Mesendoderm (in vitro differentiated cells): ENCODE measurements around the gene OR1I1.

ENCODE experiments used
- DNase-seq: peaks from one replicate; pipeline ENCODE4 v3.0.0; 2013
- H2AK5ac ChIP-seq: 2 replicates; pipeline ENCODE4 v1.6.1; 2013; ENCODE audit warnings: low read length, inconsistent platforms
- H2BK120ac ChIP-seq: 2 replicates; pipeline ENCODE4 v1.6.1; 2013; ENCODE audit warnings: low read depth, mild to moderate bottlenecking, low read length, moderate library complexity, mixed read lengths
- H2BK15ac ChIP-seq: replicated peaks from 2 replicates; pipeline ENCODE4 v1.6.1; 2013; ENCODE audit warnings: low read depth, mild to moderate bottlenecking, moderate library complexity
- H2BK5ac ChIP-seq: 2 replicates; pipeline ENCODE4 v1.6.1; 2013; ENCODE audit warnings: low read length, inconsistent platforms
- H3K18ac ChIP-seq: 2 replicates; pipeline ENCODE4 v1.6.1; 2013; ENCODE audit warnings: mild to moderate bottlenecking, low read length, mixed read lengths
- H3K23ac ChIP-seq: one replicate; pipeline ENCODE4 v1.6.1; 2013; ENCODE audit warnings: low read length
- H3K27ac ChIP-seq: 2 replicates; pipeline ENCODE4 v1.5.1; 2013; ENCODE audit warnings: low read depth, mild to moderate bottlenecking, inconsistent platforms, low read length, moderate library complexity
- H3K27me3 ChIP-seq: 2 replicates; pipeline ENCODE4 v1.6.1; 2013; ENCODE audit warnings: low read length, control low read depth, mild to moderate bottlenecking, inconsistent platforms; ENCODE audit not compliant: insufficient read depth, poor library complexity
- H3K36me3 ChIP-seq: 2 replicates; pipeline ENCODE4 v1.6.1; 2013; ENCODE audit warnings: low read length, inconsistent platforms; ENCODE audit not compliant: control insufficient read depth, insufficient read depth
- H3K4ac ChIP-seq: one replicate; pipeline ENCODE4 v1.6.1; 2013; ENCODE audit warnings: low read depth, mild to moderate bottlenecking, low read length, moderate library complexity
- H3K4me1 ChIP-seq: 2 replicates; pipeline ENCODE4 v1.6.1; 2013; ENCODE audit warnings: low read depth, low read length, inconsistent platforms; ENCODE audit not compliant: control insufficient read depth
- H3K4me2 ChIP-seq: 2 replicates; pipeline ENCODE4 v1.6.1; 2013; ENCODE audit warnings: low read length
- H3K4me3 ChIP-seq: 2 replicates; pipeline ENCODE4 v1.5.1; 2013; ENCODE audit warnings: mild to moderate bottlenecking, low read length
- H3K56ac ChIP-seq: one replicate; pipeline ENCODE4 v1.6.1; 2013; ENCODE audit warnings: low read length
- H3K79me1 ChIP-seq: 2 replicates; pipeline ENCODE4 v1.6.1; 2013; ENCODE audit warnings: low read length, inconsistent platforms
- H3K79me2 ChIP-seq: 2 replicates; pipeline ENCODE4 v1.6.1; 2013; ENCODE audit warnings: mild to moderate bottlenecking, low read length; ENCODE audit not compliant: control insufficient read depth, insufficient read depth
- H3K9ac ChIP-seq: 2 replicates; pipeline ENCODE4 v1.6.1; 2013; ENCODE audit warnings: low read length, inconsistent platforms
- H4K5ac ChIP-seq: one replicate; pipeline ENCODE4 v1.6.1; 2013; ENCODE audit warnings: low read length
- H4K8ac ChIP-seq: one replicate; pipeline ENCODE4 v1.6.1; 2013; ENCODE audit warnings: low read depth, mild to moderate bottlenecking, control low read depth, low read length, moderate library complexity
- WGBS: extraction: QIAGEN DNeasy Blood & Tissue Kit; methylation state at CpG from one replicate; pipeline ENCODE4 v1.1.7; 2013; ENCODE audit warnings: low lambda C conversion rate, missing lambda C conversion rate; ENCODE audit not compliant: insufficient coverage; ENCODE audit errors: extremely low coverage; 5-methylcytosine and 5-hydroxymethylcytosine counted together

Gene OR1I1

GRCh38 chr19:15126131-15126910 is 44.3 kb downstream of the OR1I1 start:
- Histone ChIP-seq H3K27ac (no peak overlapping the region), H2AK5ac (no peak overlapping the region), H3K4ac (no peak overlapping the region), H3K9ac (peak overlapping the region; percentile 55), H4K5ac (no peak overlapping the region), H2BK15ac (no peak overlapping the region), H3K4me2 (no peak overlapping the region), H2BK5ac (no peak overlapping the region), H3K18ac (no peak overlapping the region), H2BK120ac (no peak overlapping the region), H3K27me3 (no peaks in the 10 kb centered on the region), H3K4me3 (no peak overlapping the region), H3K79me1 (peaks cover 9% of the 10 kb centered on the region), H3K56ac (peak overlapping the region; percentile 69), H3K79me2 (peaks cover 4% of the 10 kb centered on the region), H3K36me3 (no peaks in the 10 kb centered on the region), H4K8ac (no peak overlapping the region), H3K4me1 (no peaks in the 10 kb centered on the region), H3K23ac (no peak overlapping the region)
- DNase-seq, result no peak
- WGBS, result no CpG with 5 or more reads among the region's 2 CpGs

GRCh38 chr19:15128162-15128770 is 46.3 kb downstream of the OR1I1 start:
- H3K9ac ChIP-seq, result no peak overlapping the region
- H2BK15ac ChIP-seq, result no peak overlapping the region
- no peaks in the 10 kb centered on the region for H3K27me3 ChIP-seq
- H2BK120ac ChIP-seq, result no peak overlapping the region
- H2BK5ac ChIP-seq, result no peak overlapping the region
- no peak for DNase-seq
- no peak overlapping the region for H3K27ac ChIP-seq
- H3K23ac ChIP-seq, result no peak overlapping the region
- no peak overlapping the region for H3K56ac ChIP-seq
- H3K79me1 ChIP-seq, result peaks cover 7% of the 10 kb centered on the region
- H3K18ac ChIP-seq, result no peak overlapping the region
- WGBS, result no CpG with 5 or more reads among the region's 6 CpGs
- H3K4ac ChIP-seq, result no peak overlapping the region
- H4K5ac ChIP-seq, result no peak overlapping the region
- H3K4me1 ChIP-seq, result no peaks in the 10 kb centered on the region
- no peaks in the 10 kb centered on the region for H3K36me3 ChIP-seq
- no peak overlapping the region for H2AK5ac ChIP-seq
- no peak overlapping the region for H3K4me2 ChIP-seq
- H3K79me2 ChIP-seq, result peaks cover 4% of the 10 kb centered on the region
- H3K4me3 ChIP-seq, result no peak overlapping the region
- H4K8ac ChIP-seq, result no peak overlapping the region

GRCh38 chr19:15129856-15130585 is 48.0 kb downstream of the OR1I1 start:
- no CpG with 5 or more reads among the region's 16 CpGs for WGBS
- Histone ChIP-seq H3K18ac (no peak overlapping the region), H3K27me3 (no peaks in the 10 kb centered on the region), H4K8ac (no peak overlapping the region), H2BK5ac (no peak overlapping the region), H3K56ac (no peak overlapping the region), H4K5ac (no peak overlapping the region), H3K4me2 (no peak overlapping the region), H3K9ac (no peak overlapping the region), H3K36me3 (no peaks in the 10 kb centered on the region), H3K4me3 (no peak overlapping the region), H2AK5ac (no peak overlapping the region), H3K79me2 (no peaks in the 10 kb centered on the region), H3K4ac (no peak overlapping the region), H3K23ac (no peak overlapping the region), H3K4me1 (no peaks in the 10 kb centered on the region), H3K79me1 (no peaks in the 10 kb centered on the region), H3K27ac (no peak overlapping the region), H2BK15ac (no peak overlapping the region), H2BK120ac (no peak overlapping the region)
- DNase-seq, result peak; percentile 28

GRCh38 chr19:15136234-15136954 is 54.4 kb downstream of the OR1I1 start:
- no peak overlapping the region for H2BK5ac ChIP-seq
- H3K18ac ChIP-seq, result no peak overlapping the region
- H3K4me2 ChIP-seq, result no peak overlapping the region
- H3K23ac ChIP-seq, result no peak overlapping the region
- H3K4ac ChIP-seq, result no peak overlapping the region
- H4K5ac ChIP-seq, result no peak overlapping the region
- H3K56ac ChIP-seq, result no peak overlapping the region
- H3K27me3 ChIP-seq, result no peaks in the 10 kb centered on the region
- DNase-seq, result no peak
- no CpG with 5 or more reads among the region's 2 CpGs for WGBS
- H3K79me2 ChIP-seq, result no peaks in the 10 kb centered on the region
- H3K36me3 ChIP-seq, result no peaks in the 10 kb centered on the region
- no peaks in the 10 kb centered on the region for H3K4me1 ChIP-seq
- H2AK5ac ChIP-seq, result no peak overlapping the region
- no peak overlapping the region for H2BK120ac ChIP-seq
- H2BK15ac ChIP-seq, result no peak overlapping the region
- no peak overlapping the region for H4K8ac ChIP-seq
- H3K9ac ChIP-seq, result no peak overlapping the region
- no peaks in the 10 kb centered on the region for H3K79me1 ChIP-seq
- no peak overlapping the region for H3K4me3 ChIP-seq
- no peak overlapping the region for H3K27ac ChIP-seq

- Histone ChIP-seq H3K27ac (no peak overlapping the region), H3K4ac (no peak overlapping the region), H3K23ac (no peak overlapping the region), H2BK5ac (no peak overlapping the region), H4K8ac (no peak overlapping the region), H3K36me3 (no peaks in the 10 kb centered on the region), H3K4me1 (no peaks in the 10 kb centered on the region), H2BK15ac (no peak overlapping the region), H3K79me2 (no peaks in the 10 kb centered on the region), H3K56ac (no peak overlapping the region), H2BK120ac (no peak overlapping the region), H3K9ac (no peak overlapping the region), H3K4me2 (no peak overlapping the region), H3K4me3 (no peak overlapping the region), H2AK5ac (no peak overlapping the region), H4K5ac (no peak overlapping the region), H3K79me1 (no peaks in the 10 kb centered on the region), H3K18ac (no peak overlapping the region), H3K27me3 (no peaks in the 10 kb centered on the region)
- no peak for DNase-seq
These were observed 55.8 kb downstream of the OR1I1 start for GRCh38 chr19:15137777-15138176.
